Activated naive CD8-positive, alpha-beta T cell treated with anti-CD3 and anti-CD28 coated beads for 36 hours (primary cell): Measurements from ENCODE around the gene ERI2. TPM values are rescaled to one million over a fixed set of nuclear protein-coding genes. Genes with fewer than 3 reads are reported as not detected.
"Not testable (repeated sequence)": the region's sequence is repeated elsewhere in the genome, so short reads cannot be mapped to it uniquely, and the experiment has no call there.

ENCODE experiments used
- DNase-seq: peaks from one replicate; pipeline ENCODE4 v3.0.0; 2021
- H3K27ac Mint-ChIP-seq: one replicate; pipeline ENCODE4 v1.8.0; 2022; ENCODE audit warnings: mild to moderate bottlenecking, moderate library complexity, mixed read lengths
- H3K27me3 Mint-ChIP-seq: one replicate; pipeline ENCODE4 v1.8.0; 2022; ENCODE audit warnings: mild to moderate bottlenecking, mixed read lengths
- H3K36me3 Mint-ChIP-seq: one replicate; pipeline ENCODE4 v1.8.0; 2021; ENCODE audit warnings: mild to moderate bottlenecking, mixed read lengths
- H3K4me1 Mint-ChIP-seq: one replicate; pipeline ENCODE4 v1.8.0; 2021; ENCODE audit warnings: mixed read lengths
- H3K4me3 Mint-ChIP-seq: one replicate; pipeline ENCODE4 v1.8.0; 2022; ENCODE audit warnings: mild to moderate bottlenecking, moderate library complexity, mixed read lengths
- H3K9me3 Mint-ChIP-seq: one replicate; pipeline ENCODE4 v1.8.0; 2022; ENCODE audit warnings: mixed read lengths
- total RNA-seq, 2 experiments: library from RNA; stranded (reverse); gene quantifications; one replicate each; pipeline ENCODE4 v1.2.3, GENCODE V29; 2021

Gene ERI2
- total RNA-seq, 2 experiments from 2014 or later, result 22.6 to 25.1 TPM

GRCh38 chr16:20833086-20833485, 26.8 kb upstream of the ERI2 start:
- H3K36me3 Mint-ChIP-seq, result peaks cover 41% of the 10 kb centered on the region
- no peak overlapping the region for H3K4me3 Mint-ChIP-seq
- no peaks in the 10 kb centered on the region for H3K27me3 Mint-ChIP-seq
- no peak for DNase-seq
- H3K27ac Mint-ChIP-seq, result no peak overlapping the region
- H3K9me3 Mint-ChIP-seq, result peaks cover 22% of the 10 kb centered on the region
- H3K4me1 Mint-ChIP-seq, result no peaks in the 10 kb centered on the region

- H3K4me3 Mint-ChIP-seq, result no peak overlapping the region
- H3K4me1 Mint-ChIP-seq, result no peaks in the 10 kb centered on the region
- DNase-seq, result no peak
- peaks cover 5% of the 10 kb centered on the region for H3K9me3 Mint-ChIP-seq
- H3K27ac Mint-ChIP-seq, result no peak overlapping the region
- H3K27me3 Mint-ChIP-seq, result no peaks in the 10 kb centered on the region
- peaks cover 18% of the 10 kb centered on the region for H3K36me3 Mint-ChIP-seq
These were observed 24.1 kb upstream of the ERI2 start for GRCh38 chr16:20830372-20830771.

GRCh38 chr16:20829536-20829935, 23.3 kb upstream of the ERI2 start:
- DNase-seq, result no peak
- Mint-ChIP-seq H3K36me3 (peaks cover 9% of the 10 kb centered on the region), H3K9me3 (peaks cover 2% of the 10 kb centered on the region), H3K27ac (no peak overlapping the region), H3K27me3 (no peaks in the 10 kb centered on the region), H3K4me1 (no peaks in the 10 kb centered on the region), H3K4me3 (no peak overlapping the region)

DNA sequence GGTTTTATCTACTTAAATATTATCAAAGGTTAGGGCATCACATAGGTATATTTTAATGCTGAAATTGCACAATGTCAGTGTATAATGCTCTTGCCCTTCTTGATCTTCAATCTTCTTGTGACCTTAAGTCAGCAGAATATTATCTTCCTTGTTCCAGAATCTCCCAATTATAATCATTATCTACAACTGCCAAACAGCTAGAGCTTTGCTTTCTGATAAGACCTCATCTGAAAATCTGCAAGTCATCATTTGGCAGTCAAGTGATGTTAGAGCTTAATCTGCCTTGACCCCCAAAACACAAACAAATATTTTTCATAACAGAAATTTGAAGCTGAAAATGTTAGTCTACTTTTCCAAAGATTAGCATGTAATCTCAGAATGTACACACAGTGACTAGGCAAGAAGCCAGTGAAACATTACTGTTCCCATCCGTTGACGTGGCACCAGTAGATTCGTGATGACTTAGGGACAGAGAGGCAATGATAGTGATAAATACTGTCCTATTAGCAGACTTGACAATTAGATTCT, 19.8 kb upstream of the ERI2 start:
- H3K4me3 Mint-ChIP-seq, result no peak overlapping the region
- no peak overlapping the region for H3K27ac Mint-ChIP-seq
- H3K9me3 Mint-ChIP-seq, result no peaks in the 10 kb centered on the region
- peaks cover 12% of the 10 kb centered on the region for H3K4me1 Mint-ChIP-seq
- peaks cover 20% of the 10 kb centered on the region for H3K36me3 Mint-ChIP-seq
- H3K27me3 Mint-ChIP-seq, result no peaks in the 10 kb centered on the region
- no peak for DNase-seq

GRCh38 chr16:20822521-20823325, 16.5 kb upstream of the ERI2 start:
- Mint-ChIP-seq H3K4me1 (peaks cover 12% of the 10 kb centered on the region), H3K9me3 (no peaks in the 10 kb centered on the region), H3K36me3 (peaks cover 27% of the 10 kb centered on the region), H3K4me3 (no peak overlapping the region), H3K27ac (no peak overlapping the region), H3K27me3 (no peaks in the 10 kb centered on the region)
- no peak for DNase-seq

- peaks cover 12% of the 10 kb centered on the region for H3K4me1 Mint-ChIP-seq
- DNase-seq, result no peak
- H3K36me3 Mint-ChIP-seq, result peaks cover 27% of the 10 kb centered on the region
- H3K27me3 Mint-ChIP-seq, result no peaks in the 10 kb centered on the region
- H3K9me3 Mint-ChIP-seq, result no peaks in the 10 kb centered on the region
- no peak overlapping the region for H3K4me3 Mint-ChIP-seq
- H3K27ac Mint-ChIP-seq, result no peak overlapping the region
These were observed 15.4 kb upstream of the ERI2 start for GRCh38 chr16:20821682-20822081.

DNA sequence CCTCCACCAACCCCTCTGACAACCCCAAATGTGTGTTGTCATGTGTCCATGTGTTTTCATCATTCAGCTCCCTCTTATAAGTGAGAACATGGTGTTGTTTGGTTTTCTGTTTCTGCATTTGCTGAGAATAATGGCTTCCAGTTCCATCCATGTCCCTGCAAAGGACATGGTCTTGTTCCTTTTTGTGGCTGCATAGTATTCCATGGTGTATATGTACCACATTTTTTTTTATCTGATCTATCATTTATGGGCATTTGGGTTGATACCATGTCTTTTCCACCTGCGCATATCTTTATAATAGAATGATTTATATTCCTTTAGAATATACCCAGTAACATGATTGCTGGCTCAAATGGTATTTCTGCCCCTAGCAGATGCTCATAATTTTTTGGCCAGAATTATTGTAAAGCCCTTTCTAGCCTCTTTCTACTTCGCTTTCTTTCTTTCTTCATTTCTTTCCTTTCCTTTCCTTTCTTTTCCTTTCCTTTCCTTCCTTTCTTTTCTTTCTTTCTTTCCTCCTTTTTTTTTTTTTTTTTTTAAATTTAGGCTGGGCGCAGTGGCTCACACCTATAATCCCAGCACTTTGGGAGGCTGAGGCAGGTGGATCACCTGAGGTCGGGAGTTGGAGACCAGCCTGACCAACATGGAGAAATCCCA, 12.8 kb upstream of the ERI2 start:
- Mint-ChIP-seq H3K4me3 (no peak overlapping the region), H3K27ac (no peak overlapping the region), H3K4me1 (peaks cover 14% of the 10 kb centered on the region), H3K27me3 (no peaks in the 10 kb centered on the region), H3K9me3 (no peaks in the 10 kb centered on the region), H3K36me3 (peaks cover 36% of the 10 kb centered on the region)
- no peak for DNase-seq

DNA sequence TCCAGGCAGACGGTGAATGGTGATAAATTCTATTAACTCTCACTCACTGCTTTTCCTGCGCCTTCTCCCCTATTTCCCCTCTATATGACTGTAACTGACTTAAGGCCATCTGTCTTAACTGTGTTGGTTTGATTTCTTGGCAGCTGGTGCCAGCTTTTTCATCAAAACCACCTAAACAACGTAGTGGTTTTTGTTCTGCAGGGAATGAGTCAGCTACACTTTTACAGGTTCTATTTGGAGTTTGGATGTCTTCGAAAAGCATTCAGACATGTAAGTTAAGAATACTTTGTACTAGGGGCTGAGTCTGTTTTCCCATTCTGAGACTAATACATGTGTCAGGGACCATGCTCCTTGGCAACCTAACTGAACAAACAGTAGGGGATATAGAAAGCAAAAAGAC, 8.5 kb upstream of the ERI2 start:
- Mint-ChIP-seq H3K4me3 (no peak overlapping the region), H3K36me3 (peaks cover 31% of the 10 kb centered on the region), H3K27me3 (no peaks in the 10 kb centered on the region), H3K27ac (no peak overlapping the region), H3K4me1 (peaks cover 3% of the 10 kb centered on the region), H3K9me3 (no peaks in the 10 kb centered on the region)
- DNase-seq, result no peak

GRCh38 chr16:20812510-20812909, 6.2 kb upstream of the ERI2 start:
- Mint-ChIP-seq H3K4me1 (peaks cover 6% of the 10 kb centered on the region), H3K4me3 (no peak overlapping the region), H3K27me3 (no peaks in the 10 kb centered on the region), H3K27ac (no peak overlapping the region), H3K9me3 (no peaks in the 10 kb centered on the region), H3K36me3 (peaks cover 27% of the 10 kb centered on the region)
- DNase-seq, result no peak

DNA sequence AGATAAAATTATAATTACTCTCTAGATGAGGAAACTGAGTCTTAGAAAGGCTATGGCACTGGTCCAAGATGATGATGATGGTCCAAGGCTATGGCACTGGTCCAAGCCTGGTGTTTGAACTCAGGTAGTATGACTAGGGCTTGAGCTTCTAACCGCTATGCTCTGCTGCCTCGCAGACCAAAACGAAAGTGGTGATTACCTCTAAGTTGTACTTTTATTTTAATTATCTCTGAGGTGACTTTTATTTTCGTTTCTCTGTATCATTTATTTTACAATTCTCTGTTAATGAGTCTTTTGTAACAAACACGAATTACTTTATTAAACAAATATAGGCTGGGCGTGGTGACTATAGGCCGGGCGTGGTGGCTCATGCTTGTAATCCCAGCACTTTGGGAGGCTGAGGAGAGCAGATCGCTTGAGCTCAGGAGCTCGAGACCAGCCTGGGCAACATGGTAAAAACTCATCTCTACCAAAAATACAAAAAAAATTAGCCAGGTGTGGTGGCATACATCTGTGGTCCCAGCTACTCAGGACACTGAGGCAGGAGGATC, 5.7 kb upstream of the ERI2 start:
- Mint-ChIP-seq H3K36me3 (peaks cover 29% of the 10 kb centered on the region), H3K27ac (no peak overlapping the region), H3K27me3 (no peaks in the 10 kb centered on the region), H3K4me3 (no peak overlapping the region), H3K9me3 (no peaks in the 10 kb centered on the region), H3K4me1 (peaks cover 6% of the 10 kb centered on the region)
- no peak for DNase-seq

- Mint-ChIP-seq H3K4me1 (peaks cover 7% of the 10 kb centered on the region), H3K4me3 (peak overlapping the region; percentile 97), H3K9me3 (no peaks in the 10 kb centered on the region), H3K27ac (peak overlapping the region; percentile 95), H3K36me3 (peaks cover 13% of the 10 kb centered on the region), H3K27me3 (no peaks in the 10 kb centered on the region)
- no peak for DNase-seq
These were observed 1.6 kb upstream of the ERI2 start for GRCh38 chr16:20807862-20808261.

DNA sequence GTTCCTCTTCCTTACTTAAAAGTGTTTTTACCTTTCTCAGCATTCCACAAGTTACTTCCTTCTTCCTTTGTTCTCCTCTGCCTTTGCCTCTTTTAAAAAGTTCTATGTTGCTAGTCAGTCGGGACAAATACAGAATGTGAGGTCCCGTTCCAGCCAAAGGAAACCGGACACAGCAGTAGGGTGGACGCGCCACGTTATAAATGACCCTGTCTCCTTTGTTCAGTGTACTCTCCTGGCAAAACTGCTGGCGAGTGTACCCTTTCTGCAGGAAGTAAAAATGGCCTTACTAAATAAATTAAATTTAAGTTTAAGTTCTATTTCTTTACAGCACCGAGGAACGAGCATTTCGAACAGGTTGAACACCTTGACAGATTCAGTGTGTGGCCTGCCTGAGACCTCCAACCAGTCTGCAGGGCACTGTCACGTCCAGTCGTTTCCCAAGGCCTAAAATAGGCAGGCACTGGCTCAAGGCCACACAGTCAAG, 546 bp downstream of the ERI2 start:
- peak overlapping the region; percentile 97 for H3K4me3 Mint-ChIP-seq

GRCh38 chr16:20803561-20804214, 2.6 kb downstream of the ERI2 start:
- Mint-ChIP-seq H3K4me3 (no peak overlapping the region), H3K27ac (no peak overlapping the region), H3K4me1 (peaks cover 8% of the 10 kb centered on the region), H3K27me3 (no peaks in the 10 kb centered on the region), H3K36me3 (peaks cover 8% of the 10 kb centered on the region), H3K9me3 (no peaks in the 10 kb centered on the region)
- DNase-seq, result no peak

More for the DNA sequence above, 546 bp downstream of the ERI2 start:
- H3K36me3 Mint-ChIP-seq, H3K9me3 Mint-ChIP-seq, H3K4me1 Mint-ChIP-seq, H3K27me3 Mint-ChIP-seq, DNase-seq: not testable (repeated sequence)
- peak overlapping the region; percentile 95 for H3K27ac Mint-ChIP-seq

DNA sequence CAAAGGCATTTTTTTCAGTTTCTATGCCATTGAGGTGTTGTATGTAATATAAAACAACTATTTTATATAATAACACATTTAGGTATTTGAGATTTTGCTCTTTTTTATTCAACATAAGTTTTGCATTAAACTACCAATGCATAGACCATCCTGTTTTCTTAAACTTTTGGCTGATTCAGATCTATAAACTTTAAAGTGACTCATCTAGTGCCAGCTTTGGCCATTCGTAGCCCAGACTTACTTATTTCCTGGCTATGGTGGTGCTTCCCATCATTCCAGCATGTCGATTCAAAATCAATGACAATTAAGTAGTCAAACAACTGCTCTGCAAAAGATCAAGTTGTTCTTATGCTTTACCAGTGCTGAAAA, 3.1 kb downstream of the ERI2 start:
- no peaks in the 10 kb centered on the region for H3K27me3 Mint-ChIP-seq
- H3K4me3 Mint-ChIP-seq, result no peak overlapping the region
- H3K9me3 Mint-ChIP-seq, result no peaks in the 10 kb centered on the region
- H3K27ac Mint-ChIP-seq, result no peak overlapping the region
- H3K36me3 Mint-ChIP-seq, result peaks cover 12% of the 10 kb centered on the region
- peaks cover 13% of the 10 kb centered on the region for H3K4me1 Mint-ChIP-seq
- no peak for DNase-seq

DNA sequence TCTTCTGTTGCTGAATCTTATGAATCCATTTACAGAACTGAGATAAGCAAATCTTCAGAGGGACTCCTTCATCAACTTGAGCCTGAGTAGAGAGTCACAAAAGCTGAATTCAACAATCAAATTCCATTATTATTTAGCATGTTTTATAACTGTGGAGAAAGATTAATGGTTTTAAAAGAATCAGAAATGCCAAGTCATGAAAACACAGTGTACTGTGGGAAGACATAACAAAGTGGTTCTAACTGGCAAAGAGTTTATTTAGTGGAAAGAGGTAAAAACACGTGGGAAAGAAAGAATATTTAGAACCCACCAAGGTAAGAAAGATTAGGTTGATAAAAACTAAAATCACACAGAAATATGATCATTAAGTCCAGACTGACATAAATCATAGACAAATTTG, 5.0 kb downstream of the ERI2 start:
- Mint-ChIP-seq H3K27me3 (no peaks in the 10 kb centered on the region), H3K36me3 (peaks cover 16% of the 10 kb centered on the region), H3K4me3 (no peak overlapping the region), H3K9me3 (no peaks in the 10 kb centered on the region), H3K27ac (no peak overlapping the region), H3K4me1 (peaks cover 12% of the 10 kb centered on the region)
- no peak for DNase-seq
